ENCODE results near the gene LRRN2.

LRRN2 gene

GRCh38 chr1:204663644-204664383, 21.7 kb downstream of the LRRN2 start:
- no peak for DNase-seq (ENCODE audit: low read depth in 2 of 2)

GRCh38 chr1:204662530-204662929, 23.0 kb downstream of the LRRN2 start:
- DNase-seq (ENCODE audit: low read depth in 2 of 2): no peak

- DNase-seq (ENCODE audit: low read depth in 2 of 2): no peak
Observed at GRCh38 chr1:204660509-204660908, 25.0 kb downstream of the LRRN2 start.

GRCh38 chr1:204659056-204659455, 26.5 kb downstream of the LRRN2 start:
- no peak for DNase-seq (ENCODE audit: low read depth in 2 of 2)

- DNase-seq (ENCODE audit: low read depth in 2 of 2): no peak
Observed at GRCh38 chr1:204658295-204658694, 27.2 kb downstream of the LRRN2 start.

GRCh38 chr1:204653590-204654340, 31.8 kb downstream of the LRRN2 start:
- DNase-seq (ENCODE audit: low read depth in 2 of 2): no peak

- DNase-seq (ENCODE audit: low read depth in 2 of 2): no peak
Observed at GRCh38 chr1:204652497-204652896, 33.0 kb downstream of the LRRN2 start.

GRCh38 chr1:204651843-204652421, 33.6 kb downstream of the LRRN2 start:
- no peak for DNase-seq (ENCODE audit: low read depth in 2 of 2)

- no peak for DNase-seq (ENCODE audit: low read depth in 2 of 2)
Observed at GRCh38 chr1:204650911-204651570, 34.5 kb downstream of the LRRN2 start.

- no peak for DNase-seq (ENCODE audit: low read depth in 2 of 2)
Observed at GRCh38 chr1:204649721-204650521, 35.6 kb downstream of the LRRN2 start.

GRCh38 chr1:204648576-204648975, 37.0 kb downstream of the LRRN2 start:
- no peak for DNase-seq (ENCODE audit: low read depth in 2 of 2)

- DNase-seq (ENCODE audit: low read depth in 2 of 2): no peak
Observed at GRCh38 chr1:204647805-204648153, 37.8 kb downstream of the LRRN2 start.

GRCh38 chr1:204647114-204647804, 38.3 kb downstream of the LRRN2 start:
- no peak for DNase-seq (ENCODE audit: low read depth in 2 of 2)

- no peak for DNase-seq (ENCODE audit: low read depth in 2 of 2)
Observed at GRCh38 chr1:204645666-204646065, 39.9 kb downstream of the LRRN2 start.

GRCh38 chr1:204645251-204645650, 40.3 kb downstream of the LRRN2 start:
- no peak for DNase-seq (ENCODE audit: low read depth in 2 of 2)

GRCh38 chr1:204643503-204643902, 42.0 kb downstream of the LRRN2 start:
- DNase-seq (ENCODE audit: low read depth in 2 of 2): no peak

GRCh38 chr1:204641936-204642335, 43.6 kb downstream of the LRRN2 start:
- no peak for DNase-seq (ENCODE audit: low read depth in 2 of 2)

GRCh38 chr1:204641455-204641854, 44.1 kb downstream of the LRRN2 start:
- DNase-seq (ENCODE audit: low read depth in 2 of 2): no peak

GRCh38 chr1:204640578-204640977, 45.0 kb downstream of the LRRN2 start:
- no peak for DNase-seq (ENCODE audit: low read depth in 2 of 2)

- DNase-seq (ENCODE audit: low read depth in 2 of 2): no peak
Observed at GRCh38 chr1:204634260-204634910, 51.2 kb downstream of the LRRN2 start.

GRCh38 chr1:204633665-204634064, 51.9 kb downstream of the LRRN2 start:
- DNase-seq (ENCODE audit: low read depth in 2 of 2): no peak

Data from stimulated activated CD8-positive, alpha-beta memory T cell treated with anti-CD3 and anti-CD28 coated beads, Interleukin-7, amount 100 ng/mL, for 1 hour (primary cell).